GM18858 (cell line): Measurements from ENCODE around the gene ARFIP1.

Experiments
- ATAC-seq: cut with Tn5 transposase; IDR thresholded peaks from one replicate; pipeline ENCODE4 v1.9.1; 2021; ENCODE audit not compliant: unreplicated experiment

Gene ARFIP1

DNA sequence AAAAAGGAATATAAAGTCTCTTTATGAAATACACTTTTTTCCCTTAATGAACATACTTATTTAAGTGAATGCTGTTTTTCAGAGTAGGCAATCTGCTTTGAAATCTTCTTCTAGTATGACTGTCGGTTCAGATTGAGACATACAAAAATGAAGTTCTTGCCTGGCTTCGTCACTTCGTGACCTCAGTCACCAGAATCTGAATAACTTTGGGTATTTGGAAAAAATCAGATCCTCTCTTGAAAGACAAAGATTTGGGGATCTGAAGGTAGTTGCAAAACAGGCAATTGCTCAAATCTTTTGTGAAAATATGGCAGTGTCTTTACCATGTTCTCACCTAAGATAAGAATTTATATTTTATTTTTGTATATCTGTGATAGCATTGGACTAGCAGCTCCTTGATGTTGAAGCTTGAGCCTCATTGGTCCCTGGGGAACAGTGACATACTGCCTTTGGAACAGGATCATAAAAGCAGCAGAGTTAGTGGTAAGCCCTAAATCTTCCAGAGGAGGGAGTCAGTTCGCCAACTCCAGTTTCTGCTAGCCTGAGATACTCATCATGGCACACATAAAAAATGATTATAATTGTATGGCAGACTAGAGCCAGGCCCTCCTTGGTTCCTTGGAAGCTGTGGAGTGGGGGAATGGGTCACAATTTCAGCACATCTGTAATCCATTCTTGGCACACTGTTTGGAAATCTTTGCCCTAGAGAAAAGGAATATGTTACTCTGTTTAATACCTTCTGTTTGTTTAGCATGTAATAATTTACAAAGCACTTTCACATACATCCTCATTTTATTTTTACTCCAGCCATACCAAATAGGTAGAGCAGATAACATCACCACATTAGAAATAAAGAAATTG lies 5.0 kb downstream of the ARFIP1 start:
- no peak for ATAC-seq

DNA sequence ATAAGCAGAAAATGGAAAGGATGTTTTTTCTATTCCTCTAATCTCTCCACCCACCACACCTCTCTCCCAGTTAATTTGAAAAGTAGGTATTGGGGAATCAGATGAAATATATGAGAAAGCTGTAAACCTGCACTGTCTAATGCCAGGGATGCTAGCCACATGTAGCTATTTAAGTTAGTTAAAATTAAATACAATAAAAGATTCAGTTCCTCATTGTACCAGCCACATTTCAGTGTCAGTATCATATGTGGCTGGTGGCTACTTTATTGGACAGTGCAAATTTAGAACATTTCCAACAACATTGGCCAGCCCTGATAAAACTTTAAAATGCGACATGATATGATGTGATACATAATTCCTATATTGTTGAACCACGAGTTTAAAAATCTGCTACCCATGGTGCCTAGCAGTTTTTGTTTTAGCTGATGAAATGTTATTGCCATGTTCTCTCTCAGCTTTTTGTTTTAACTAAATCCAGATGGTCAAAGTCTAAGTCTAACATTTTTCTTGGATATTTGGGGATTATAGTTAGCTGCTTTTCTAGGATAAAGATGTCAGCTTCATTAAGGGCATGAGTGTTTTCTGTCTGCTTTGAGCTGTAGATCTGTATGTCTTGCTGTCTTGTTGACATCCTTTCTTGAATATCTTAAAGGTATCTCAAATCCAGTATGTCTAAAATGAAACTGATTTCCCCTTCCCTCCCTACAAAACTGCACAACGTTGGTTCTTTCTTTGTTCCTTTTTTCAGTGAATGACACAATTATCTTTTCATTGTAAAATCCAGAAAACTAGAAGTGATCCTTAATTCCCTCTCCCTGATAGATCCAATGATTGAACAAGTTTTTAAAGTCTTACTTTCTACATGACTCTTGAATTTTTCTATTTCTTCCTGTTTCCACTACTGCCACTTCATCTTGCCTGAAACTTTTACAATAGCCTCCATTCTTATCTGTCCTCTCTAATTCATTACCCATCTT lies 6.2 kb downstream of the ARFIP1 start:
- ATAC-seq, result no peak

DNA sequence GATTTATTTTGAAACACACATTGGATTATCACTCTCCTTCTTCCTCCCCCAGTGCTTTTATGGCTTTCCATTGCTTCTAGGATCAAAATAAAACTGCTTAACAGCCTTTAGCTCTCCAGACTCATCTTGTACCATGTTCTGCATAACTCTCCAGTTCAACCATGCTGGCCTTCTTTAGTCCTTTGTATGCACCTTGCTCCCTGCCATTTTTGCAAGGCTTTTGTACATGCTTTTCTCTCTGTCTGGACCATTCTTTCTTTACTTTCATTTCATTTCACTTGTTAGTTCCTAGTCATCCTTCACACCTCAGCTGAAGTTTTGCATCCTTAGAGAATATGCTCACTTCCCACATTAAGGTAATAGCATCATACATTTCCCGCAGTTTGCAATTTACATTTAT lies 6.9 kb downstream of the ARFIP1 start:
- no peak for ATAC-seq

DNA sequence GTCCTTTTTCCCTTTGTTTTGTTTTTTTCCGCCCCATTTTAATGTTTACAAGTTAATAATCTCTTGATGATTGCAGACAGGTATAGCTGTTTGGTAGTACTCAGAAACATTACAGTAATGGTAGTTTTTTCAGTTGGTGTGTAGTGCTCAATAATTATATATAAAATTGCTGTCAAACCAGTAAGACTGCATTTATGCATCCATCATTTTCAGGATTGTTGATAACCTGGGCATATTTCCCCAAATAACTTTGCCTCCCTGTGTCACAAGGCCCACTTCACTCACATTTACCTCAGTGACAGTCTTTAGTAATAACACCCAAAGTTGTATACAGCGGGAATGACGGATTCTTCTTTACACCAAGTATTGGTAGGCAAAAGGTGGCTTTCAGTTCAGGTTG lies 16.1 kb downstream of the ARFIP1 start:
- no peak for ATAC-seq

DNA sequence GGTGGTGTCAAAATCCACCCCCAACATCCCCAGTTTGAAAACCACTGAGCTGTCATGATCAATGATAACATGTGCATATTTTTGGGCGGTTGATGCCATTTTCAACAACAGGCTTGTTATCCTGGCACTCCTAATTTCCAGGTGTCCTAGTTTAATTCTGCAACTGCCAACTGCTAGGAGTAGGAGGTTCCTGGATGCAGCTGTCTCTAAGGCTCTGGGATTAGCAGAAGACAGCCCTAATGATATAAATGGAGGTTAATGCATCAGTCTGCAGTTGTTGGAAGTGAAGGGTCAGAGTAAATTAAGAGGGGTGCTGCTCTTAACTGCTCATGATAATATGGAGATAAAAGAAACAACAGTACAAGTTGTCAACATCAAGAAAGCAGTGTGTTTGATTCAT lies 23.8 kb downstream of the ARFIP1 start:
- ATAC-seq, result no peak

DNA sequence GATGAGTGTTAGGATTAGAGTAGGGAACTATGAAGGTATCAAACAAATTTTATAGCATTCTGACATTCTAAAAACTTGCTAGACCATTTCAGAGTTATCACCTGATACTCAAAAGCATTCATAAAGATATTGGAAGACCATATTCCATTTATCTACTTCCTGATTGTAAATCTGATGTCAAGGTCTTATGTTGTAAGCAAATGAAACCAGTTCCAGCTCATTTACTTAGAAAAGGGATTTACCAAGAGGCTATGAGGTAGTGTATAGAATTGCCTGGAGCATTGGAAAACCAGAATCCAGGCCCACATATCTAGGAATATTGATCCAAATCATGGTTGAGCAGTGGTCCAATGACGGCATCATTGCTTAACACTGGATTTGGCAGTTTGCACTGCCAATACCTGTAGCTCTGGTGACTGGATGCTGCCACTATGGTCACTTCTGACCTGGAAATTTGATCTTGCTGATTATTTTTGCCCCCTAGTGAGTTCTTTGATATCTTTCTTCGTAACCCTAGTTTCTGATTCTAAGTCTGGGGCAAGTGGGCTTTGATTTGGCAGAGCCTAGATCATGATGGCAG lies 25.4 kb downstream of the ARFIP1 start:
- no peak for ATAC-seq

DNA sequence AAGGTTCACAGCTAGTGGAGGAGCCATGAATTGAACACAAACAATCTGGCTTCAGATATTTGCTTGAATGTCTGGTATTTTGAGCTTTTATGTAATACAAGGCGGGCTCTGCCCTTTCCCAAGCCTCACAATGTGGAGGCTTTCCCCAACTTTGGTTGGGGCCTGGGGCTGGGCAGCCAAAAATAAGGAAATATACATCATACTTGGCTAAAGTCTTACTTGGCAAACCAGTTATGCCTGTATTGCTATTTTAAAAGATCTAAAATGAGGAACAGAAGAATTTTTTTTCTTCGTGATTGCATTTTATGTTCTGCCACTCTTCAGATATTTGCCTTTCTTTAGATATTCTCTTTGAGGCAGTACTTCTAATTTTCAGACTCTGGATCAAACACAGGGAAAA lies 26.1 kb downstream of the ARFIP1 start:
- no peak for ATAC-seq

DNA sequence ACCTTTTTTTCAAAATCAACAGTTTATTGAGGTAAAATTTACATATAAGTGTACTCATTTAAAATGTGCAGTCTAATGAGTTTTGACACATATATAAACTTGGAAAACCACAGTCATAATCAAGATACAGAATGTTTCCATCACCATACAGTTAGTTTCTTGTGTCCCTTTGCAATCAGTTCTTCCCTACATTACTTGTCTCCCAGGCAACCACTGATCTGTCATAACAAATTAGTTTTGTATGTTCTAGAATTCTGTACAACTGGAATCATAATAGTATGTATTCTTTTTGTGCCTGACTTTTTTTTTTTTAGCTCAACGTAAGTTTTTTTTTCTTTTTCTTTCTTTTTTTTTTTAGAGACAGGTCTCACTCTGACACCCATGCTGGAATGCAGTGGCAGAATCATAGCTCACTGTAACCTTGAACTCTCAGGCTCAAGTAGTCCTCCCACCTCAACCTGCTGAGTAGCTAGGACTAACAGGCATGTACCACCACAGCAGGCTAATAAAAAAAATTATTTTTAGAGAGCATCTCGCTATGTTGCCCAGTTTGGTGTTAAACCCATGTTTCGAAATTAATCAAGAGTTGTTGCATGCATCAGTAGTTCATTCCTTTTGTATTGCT lies 26.9 kb downstream of the ARFIP1 start:
- ATAC-seq, result no peak

DNA sequence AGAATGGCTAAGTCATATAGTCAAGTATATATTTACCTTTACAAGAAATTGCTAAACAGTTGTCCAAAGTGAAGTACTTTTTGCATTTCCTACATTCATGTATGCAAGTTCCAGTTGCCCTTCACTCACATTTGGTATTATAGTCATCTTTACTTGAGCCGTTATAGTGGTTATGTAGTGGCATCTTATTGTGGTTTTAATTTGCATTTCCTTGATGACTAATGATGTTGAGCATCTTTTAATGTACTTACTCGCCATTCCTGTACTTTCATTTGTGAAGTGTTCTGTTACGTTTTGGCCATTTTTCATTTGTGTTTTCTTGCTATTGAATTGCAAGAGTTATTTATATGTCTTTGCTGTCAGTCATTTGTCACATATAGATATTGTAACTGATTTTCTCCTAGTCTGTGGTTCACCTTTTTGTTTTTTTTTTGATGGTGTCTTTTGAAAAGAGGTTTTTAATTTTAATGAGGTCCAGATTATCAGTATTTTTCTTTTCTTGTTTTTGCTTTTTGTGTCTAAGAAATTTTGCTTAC lies 27.6 kb downstream of the ARFIP1 start:
- ATAC-seq, result no peak

DNA sequence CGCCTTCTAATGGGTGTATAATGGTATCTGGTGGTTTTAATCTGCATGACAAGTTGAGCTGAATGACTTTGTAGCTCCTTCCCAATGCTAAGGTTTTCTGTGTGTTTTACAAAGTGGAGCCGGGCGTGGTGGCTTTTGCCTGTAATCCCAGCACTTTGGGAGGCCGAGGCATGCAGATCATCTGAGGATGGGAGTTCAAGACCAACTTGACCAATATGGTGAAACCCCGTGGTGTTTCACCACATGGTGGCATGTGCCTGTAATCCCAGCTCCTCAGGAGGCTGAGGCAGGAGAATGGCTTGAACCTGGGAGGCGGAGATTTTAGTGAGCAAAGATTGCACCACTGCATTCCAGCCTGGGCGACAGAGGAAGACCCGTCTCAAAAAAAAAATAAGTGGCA lies 28.9 kb downstream of the ARFIP1 start:
- no peak for ATAC-seq

DNA sequence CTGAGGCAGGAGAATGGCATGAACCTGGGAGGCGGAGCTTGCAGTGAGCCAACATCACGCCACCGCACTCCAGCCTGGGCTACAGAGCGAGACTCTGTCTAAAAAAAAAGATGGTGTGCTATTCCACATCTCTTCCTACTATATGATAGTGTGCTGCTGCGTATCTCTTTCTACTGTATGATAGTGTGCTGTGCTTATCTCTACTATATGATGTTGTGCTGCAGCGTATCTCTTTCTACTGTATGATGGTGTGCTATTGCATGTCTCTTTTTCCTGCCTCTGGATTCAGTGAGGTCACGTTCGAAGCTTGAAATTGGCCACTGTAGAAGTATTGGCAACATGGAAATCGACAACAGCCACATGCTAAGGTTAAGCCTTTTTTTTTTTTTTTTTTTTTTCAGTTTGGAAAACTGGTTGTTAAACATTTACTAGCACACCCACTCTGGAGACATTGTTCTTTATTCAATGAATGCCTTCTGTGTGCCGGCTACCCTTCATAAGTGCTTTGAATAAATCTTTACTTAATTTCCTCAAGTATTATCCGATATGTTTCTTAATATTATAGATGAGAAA lies 31.0 kb downstream of the ARFIP1 start:
- no peak for ATAC-seq

DNA sequence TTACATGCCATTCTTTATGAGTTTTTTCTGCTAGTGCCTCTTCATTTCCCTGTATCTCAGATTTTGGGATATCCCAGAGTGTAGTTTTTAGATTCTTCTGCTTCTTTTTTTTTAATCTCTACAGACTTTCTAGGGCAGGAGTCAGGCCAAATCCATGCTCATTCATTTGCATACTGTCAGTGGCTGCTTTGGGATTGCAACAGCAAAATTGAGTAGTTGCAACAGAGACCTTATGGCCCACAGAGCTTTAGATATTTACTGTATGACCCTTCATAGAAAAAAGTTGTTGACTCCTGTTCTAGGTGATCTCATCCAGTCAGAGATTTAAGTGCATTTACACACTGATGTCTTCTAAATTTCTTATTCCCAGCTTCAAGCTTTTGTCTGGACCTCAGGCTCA lies 35.3 kb downstream of the ARFIP1 start:
- no peak for ATAC-seq

DNA sequence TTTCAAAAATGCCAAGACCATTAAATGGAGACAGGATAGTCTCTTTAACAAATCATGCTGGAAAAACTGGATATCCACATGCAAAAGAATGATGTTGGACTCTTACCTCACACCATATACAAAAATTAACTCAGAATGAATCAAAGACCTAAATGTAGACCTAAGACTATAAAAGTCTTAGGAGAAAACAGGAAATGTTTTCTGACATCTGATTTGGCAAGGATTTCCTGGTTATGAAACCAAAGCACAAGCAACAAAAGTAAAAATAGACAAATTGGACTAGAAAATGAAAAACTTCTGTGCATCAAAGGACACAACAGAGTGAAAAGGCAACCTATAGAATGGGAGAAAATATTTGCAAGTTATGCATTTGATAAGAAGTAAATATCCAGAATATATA lies 37.6 kb downstream of the ARFIP1 start:
- ATAC-seq, result no peak

DNA sequence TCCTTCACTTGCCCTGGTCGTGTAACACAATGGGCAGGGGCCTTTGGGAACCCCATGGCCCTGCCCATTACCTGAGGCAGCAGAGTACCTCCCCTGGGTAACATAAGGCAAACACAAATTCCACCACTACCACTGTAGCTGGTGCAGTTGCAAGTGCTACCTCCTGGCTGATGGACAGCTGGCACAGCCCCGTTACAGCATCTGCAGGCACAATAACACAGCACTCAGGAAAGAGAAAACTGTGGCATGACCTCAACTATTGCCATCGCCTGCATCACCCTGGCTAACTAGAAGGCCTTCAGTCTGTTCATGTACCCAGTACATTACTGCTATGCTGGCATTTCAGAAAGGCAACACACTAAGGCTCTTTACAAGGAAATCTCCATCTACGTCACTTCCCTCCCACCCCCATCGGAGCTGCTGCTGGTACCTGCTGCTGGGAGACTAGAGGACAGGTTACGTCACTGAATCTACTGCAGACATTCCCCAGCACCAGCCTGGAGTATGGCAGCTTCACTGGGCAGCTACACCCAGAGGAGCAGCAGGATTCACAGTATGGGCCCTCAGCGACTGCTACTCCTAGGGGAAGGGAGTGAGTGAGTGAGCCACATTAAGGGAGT lies 39.4 kb downstream of the ARFIP1 start:
- no peak for ATAC-seq

DNA sequence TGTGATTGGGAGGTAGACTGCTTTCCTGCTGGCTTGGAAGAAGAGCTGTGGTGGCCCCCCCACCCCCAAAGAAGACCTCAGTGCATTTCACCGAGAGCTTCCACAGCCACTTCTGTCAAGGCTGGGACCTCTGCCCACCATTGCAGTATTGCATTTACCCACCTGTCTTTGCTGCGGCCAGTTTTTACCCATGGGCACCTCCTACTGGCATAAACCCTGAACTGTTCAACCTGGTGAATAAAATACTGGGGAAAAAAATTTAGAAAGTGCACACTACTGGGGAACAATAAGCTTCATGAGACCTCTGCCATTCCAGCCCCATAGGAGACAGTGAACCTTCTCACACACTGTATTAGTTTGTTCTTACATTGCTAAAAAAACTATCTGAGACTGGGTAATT lies 40.3 kb downstream of the ARFIP1 start:
- ATAC-seq, result no peak

DNA sequence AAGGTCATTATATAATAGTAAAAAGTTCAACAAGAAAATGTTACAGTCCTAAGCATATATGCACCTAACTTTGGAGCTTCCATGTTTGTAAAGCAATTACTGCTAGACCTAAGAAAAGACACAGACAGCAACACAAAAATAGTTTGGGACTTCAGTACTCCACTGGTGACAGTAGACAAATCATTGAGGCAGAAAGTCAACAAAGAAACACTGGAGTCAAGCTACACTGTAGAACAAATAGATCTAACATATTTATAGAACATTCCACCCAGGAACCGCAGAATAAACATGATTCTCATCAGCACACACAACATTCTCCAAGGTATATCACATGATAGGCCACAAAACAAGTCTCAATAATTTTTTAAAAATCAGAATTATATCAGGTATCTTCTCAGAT lies 42.6 kb downstream of the ARFIP1 start:
- no peak for ATAC-seq

DNA sequence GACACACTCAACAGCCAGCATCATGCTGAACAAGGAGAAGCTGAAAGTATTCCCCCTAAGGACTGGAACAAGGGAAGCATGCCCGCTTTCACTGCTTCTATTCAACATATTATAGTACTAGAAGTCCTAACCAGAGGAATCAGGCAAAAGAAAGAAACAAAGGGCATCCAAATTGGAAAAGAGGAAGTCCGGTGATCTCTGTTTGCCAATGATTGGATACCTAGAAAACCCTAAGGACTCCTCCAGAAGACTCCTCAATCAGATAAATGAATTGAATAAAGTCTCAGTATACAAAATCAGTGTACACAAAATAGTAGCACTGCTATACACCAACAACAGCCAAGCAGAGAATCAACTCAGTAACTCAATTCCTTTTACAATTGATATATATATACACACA lies 44.8 kb downstream of the ARFIP1 start:
- ATAC-seq, result no peak

DNA sequence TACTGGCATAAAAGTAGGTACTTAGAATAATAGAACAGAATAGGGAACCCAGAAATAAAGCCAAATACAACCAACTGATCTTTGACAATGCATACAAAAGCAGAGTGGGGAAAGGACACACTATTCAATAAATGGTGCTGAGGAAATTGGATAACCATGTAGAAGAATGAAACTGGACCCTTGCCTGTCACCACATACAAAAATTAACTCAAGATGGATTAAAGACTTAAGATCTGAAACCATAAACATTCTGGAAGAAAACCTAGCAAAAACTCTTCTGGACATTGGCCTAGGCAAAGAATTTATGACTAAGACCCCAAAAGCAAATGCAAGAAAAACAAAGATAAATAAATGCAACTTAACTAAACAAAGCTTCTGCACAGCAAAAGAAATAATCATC lies 45.6 kb downstream of the ARFIP1 start:
- no peak for ATAC-seq

DNA sequence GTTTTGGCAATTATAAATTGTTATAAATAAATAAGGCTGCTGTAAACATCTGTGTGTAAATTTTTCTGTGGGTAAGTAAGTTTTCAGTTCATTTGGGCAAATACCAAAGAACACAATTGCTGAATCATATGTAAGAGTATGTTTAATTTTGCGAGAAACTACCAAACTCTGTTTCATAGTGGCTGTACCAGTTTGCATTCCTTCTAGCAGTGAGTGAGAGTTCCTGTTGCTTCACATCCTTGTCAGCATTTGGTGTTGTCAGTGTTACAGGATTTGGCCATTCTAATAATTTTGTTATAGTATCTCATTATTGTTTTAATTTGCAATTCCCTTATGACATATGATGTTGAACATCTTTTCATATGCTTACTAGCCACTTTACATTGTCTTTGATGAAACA lies 48.4 kb downstream of the ARFIP1 start:
- no peak for ATAC-seq

DNA sequence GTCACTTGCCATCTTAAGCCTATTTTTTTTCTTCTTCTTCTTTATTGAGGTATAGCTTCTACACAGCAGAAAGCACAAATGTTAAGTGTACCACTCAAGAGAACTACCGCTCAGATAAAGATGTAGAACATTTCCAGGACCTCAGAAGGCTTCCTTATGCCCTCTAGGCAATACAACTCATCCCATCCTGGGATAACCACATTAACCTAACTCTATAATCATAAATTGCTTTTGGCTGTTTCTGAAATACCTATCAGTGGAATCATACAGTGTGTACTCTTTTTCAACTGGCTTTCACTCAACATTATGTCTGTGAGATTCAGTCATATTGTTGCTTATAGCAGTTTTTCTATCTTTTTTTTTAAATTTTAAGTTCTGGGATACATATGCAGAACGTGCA lies 51.7 kb downstream of the ARFIP1 start:
- ATAC-seq, result no peak
